OCI-LY7 (cell line): Measurements from ENCODE around the gene DDB1.

Source experiments
- CTCF ChIP-seq: fragments of 200-600 bp; sonication (generic); conservative IDR thresholded peaks from 2 replicates; pipeline ENCODE4 v1.5.1; 2014; ENCODE audit warnings: mild to moderate bottlenecking, antibody characterized with exemption, low read length, moderate library complexity, mixed read lengths
- EZH2phosphoT487 ChIP-seq: fragments of 200-600 bp; sonication (generic); IDR thresholded peaks from 2 replicates; pipeline ENCODE4 v1.6.1; 2018; ENCODE audit warnings: low read depth, borderline replicate concordance, mild to moderate bottlenecking, mixed run types, antibody characterized with exemption, low read length, moderate library complexity, mixed read lengths

GRCh38 chr11:61287338-61287977, 45.4 kb downstream of the DDB1 start:
- TF ChIP-seq CTCF (no peak), EZH2phosphoT487 (no peak)
